Testis (tissue), 3 donors: ENCODE data around the gene CSRNP2. TPM values are rescaled to one million over a fixed set of nuclear protein-coding genes. Genes with fewer than 3 reads are reported as not detected.

Source experiments
- DNase-seq: peaks from one replicate; pipeline ENCODE4 v3.0.0-alpha.2; 2019
- H3K27ac ChIP-seq, 2 donors: fragments of 200-600 bp; sonication (generic); one replicate each; pipeline ENCODE4 v1.5.1; 2019
- H3K27me3 ChIP-seq: fragments of 200-600 bp; sonication (generic); one replicate; pipeline ENCODE4 v1.5.1; 2019
- H3K36me3 ChIP-seq: fragments of 200-600 bp; sonication (generic); one replicate; pipeline ENCODE4 v1.5.1; 2017; ENCODE audit warnings: low read depth; ENCODE audit errors: missing control alignments
- H3K4me1 ChIP-seq: fragments of 200-600 bp; sonication (generic); one replicate; pipeline ENCODE4 v1.5.1; 2019
- H3K4me3 ChIP-seq, 2 donors: fragments of 200-600 bp; sonication (generic); one replicate each; pipeline ENCODE4 v1.5.1; 2017 to 2019
- H3K9me3 ChIP-seq: fragments of 200-600 bp; sonication (generic); one replicate; pipeline ENCODE4 v1.5.1; 2017
- POLR2A ChIP-seq: fragments of 450-650 bp; IDR thresholded peaks from one replicate; pipeline ENCODE4 v1.6.1; 2017; ENCODE audit warnings: antibody characterized with exemption, mild to moderate bottlenecking, moderate library complexity
- whole genome bisulfite sequencing, 2 donors: methylation state at CpG; one replicate each; pipeline ENCODE4 v1.1.5; 2018; 5-methylcytosine and 5-hydroxymethylcytosine counted together
- intact Hi-C: fragments of 100-400 bp; cut with DNase I; formaldehyde crosslinking; loops from one replicate; pipeline ENCODE4 v1.15.1; 2023; ENCODE audit warnings: low total_unique reads
- polyA plus RNA-seq: library from polyadenylated mRNA; stranded (reverse); fragments of 350-450 nt; fragmentation: Illumina TruSeq; extraction: RNeasy Lipid Tissue Mini Kit (QIAGEN cat#74804); gene quantifications from one replicate; pipeline ENCODE4 v1.2.3, GENCODE V29; 2014; ENCODE audit warnings: low read depth, low replicate concordance; ENCODE audit not compliant: insufficient read depth
- total RNA-seq, 2 donors: library from RNA; depleted of rRNA; stranded (reverse); fragments of >200 nt; gene quantifications; one replicate each; pipeline ENCODE4 v1.2.3, GENCODE V29; 2016
- TF ChIP-seq, protein P1 (sequence below), 3 experiments: fragments of 450-650 bp in 2 of 3; fragments of 200-600 bp in 1 of 3; sonication (generic) in 1 of 3; IDR thresholded peaks; one replicate each; pipeline ENCODE4 v1.5.1; 2016 to 2019; ENCODE audit warnings: antibody characterized with exemption in 3 of 3, mild to moderate bottlenecking in 2 of 3, moderate library complexity in 1 of 3

The CSRNP2 gene
- total and polyA plus RNA-seq, 3 donors from 2014 or later = 67.6 to 85.3 (median 74.8) TPM

- no peak for DNase-seq
- Histone ChIP-seq H3K27me3 (no peaks in the 10 kb centered on the region), H3K4me3 (no peak overlapping the region), H3K27ac (no peak overlapping the region), H3K4me1 (peaks cover 17% of the 10 kb centered on the region), H3K36me3 (no peaks in the 10 kb centered on the region), H3K9me3 (no peaks in the 10 kb centered on the region)
- intact Hi-C loops = no loop called here
- WGBS, 2 donors = 60 to 71% methylated on average over 3 of the region's 3 CpGs
- TF ChIP-seq, protein P1, sequence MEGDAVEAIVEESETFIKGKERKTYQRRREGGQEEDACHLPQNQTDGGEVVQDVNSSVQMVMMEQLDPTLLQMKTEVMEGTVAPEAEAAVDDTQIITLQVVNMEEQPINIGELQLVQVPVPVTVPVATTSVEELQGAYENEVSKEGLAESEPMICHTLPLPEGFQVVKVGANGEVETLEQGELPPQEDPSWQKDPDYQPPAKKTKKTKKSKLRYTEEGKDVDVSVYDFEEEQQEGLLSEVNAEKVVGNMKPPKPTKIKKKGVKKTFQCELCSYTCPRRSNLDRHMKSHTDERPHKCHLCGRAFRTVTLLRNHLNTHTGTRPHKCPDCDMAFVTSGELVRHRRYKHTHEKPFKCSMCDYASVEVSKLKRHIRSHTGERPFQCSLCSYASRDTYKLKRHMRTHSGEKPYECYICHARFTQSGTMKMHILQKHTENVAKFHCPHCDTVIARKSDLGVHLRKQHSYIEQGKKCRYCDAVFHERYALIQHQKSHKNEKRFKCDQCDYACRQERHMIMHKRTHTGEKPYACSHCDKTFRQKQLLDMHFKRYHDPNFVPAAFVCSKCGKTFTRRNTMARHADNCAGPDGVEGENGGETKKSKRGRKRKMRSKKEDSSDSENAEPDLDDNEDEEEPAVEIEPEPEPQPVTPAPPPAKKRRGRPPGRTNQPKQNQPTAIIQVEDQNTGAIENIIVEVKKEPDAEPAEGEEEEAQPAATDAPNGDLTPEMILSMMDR (IDR thresholded peaks at IDR 0.05) = no peak
- TF ChIP-seq POLR2A = no peak
Measured at GRCh38 chr12:51049525-51049924, 33.9 kb downstream of the CSRNP2 start.

GRCh38 chr12:51048661-51049251 lies 34.6 kb downstream of the CSRNP2 start:
- no peak for DNase-seq
- 16 to 27% methylated on average over 14 of the region's 14 CpGs for WGBS, 2 donors
- peaks cover 17% of the 10 kb centered on the region for H3K4me1 ChIP-seq
- H3K4me3 ChIP-seq = peak overlapping the region; percentile 76 to 88
- H3K9me3 ChIP-seq = no peaks in the 10 kb centered on the region
- no peaks in the 10 kb centered on the region for H3K27me3 ChIP-seq
- intact Hi-C loops = no loop called here
- H3K36me3 ChIP-seq = no peaks in the 10 kb centered on the region
- TF ChIP-seq, protein P1 (IDR thresholded peaks at IDR 0.05) = no peak
- TF ChIP-seq POLR2A = no peak
- H3K27ac ChIP-seq = peak overlapping the region; percentile 95 to 96

- TF ChIP-seq POLR2A = no peak
- TF ChIP-seq, protein P1 (IDR thresholded peaks at IDR 0.05) = peak; percentile 75 to 88 (median 82)
- no peaks in the 10 kb centered on the region for H3K27me3 ChIP-seq
- peak within 1 kb of the TSS; percentile 95 to 96 for H3K27ac ChIP-seq
- H3K4me1 ChIP-seq = peaks cover 17% of the 10 kb centered on the region
- WGBS, 2 donors = 2 to 6% methylated on average over 16 to 45 of the region's 51 CpGs
- H3K4me3 ChIP-seq = peak within 1 kb of the TSS; percentile 76 to 88
- no peaks in the 10 kb centered on the region for H3K36me3 ChIP-seq
- H3K9me3 ChIP-seq = no peaks in the 10 kb centered on the region
- intact Hi-C loops = no loop called here
- DNase-seq = peak; percentile 98
Measured at GRCh38 chr12:51047655-51048540, 35.5 kb downstream of the CSRNP2 start, which contains the start of gene LETMD1. TSS of gene LETMD1 (plus strand) at chr12:51048327. CDS start at chr12:51048357, 30 bp downstream.

GRCh38 chr12:51036279-51036678 lies 47.1 kb downstream of the CSRNP2 start:
- Histone ChIP-seq H3K36me3 (no peaks in the 10 kb centered on the region), H3K4me1 (no peaks in the 10 kb centered on the region), H3K27ac (no peak overlapping the region), H3K9me3 (no peaks in the 10 kb centered on the region), H3K27me3 (no peaks in the 10 kb centered on the region), H3K4me3 (no peak overlapping the region)
- no peak for DNase-seq
- no peak for TF ChIP-seq POLR2A
- TF ChIP-seq, protein P1 (IDR thresholded peaks at IDR 0.05) = no peak
- 66 to 78% methylated on average over 3 of the region's 3 CpGs for WGBS, 2 donors
- intact Hi-C loops = no loop called here
